Tibial nerve (tissue), 4 donors: ENCODE results near the gene DLGAP5. TPM values are rescaled to one million over a fixed set of nuclear protein-coding genes. Genes with fewer than 3 reads are reported as not detected.

Experiments used
- DNase-seq, 2 donors: peaks; one replicate each; pipeline ENCODE4 v3.0.0-alpha.2; 2019; ENCODE audit warnings: low spot score in 2 of 2
- H3K27ac ChIP-seq, 4 donors: fragments of 200-600 bp; sonication (generic) in 3 of 4; one replicate each; pipeline ENCODE4 v1.5.1; 2017 to 2019; ENCODE audit warnings: mild to moderate bottlenecking in 1 of 4
- H3K27me3 ChIP-seq, 2 donors: fragments of 200-600 bp; sonication (generic) in 1 of 2; one replicate each; pipeline versions ENCODE4 v1.5.1 to v1.6.0; 2017 to 2019
- H3K36me3 ChIP-seq, 3 donors: fragments of 200-600 bp; sonication (generic); one replicate each; pipeline ENCODE4 v1.5.1; 2018 to 2019
- H3K4me1 ChIP-seq, 4 donors: fragments of 200-600 bp; sonication (generic) in 3 of 4; one replicate each; pipeline ENCODE4 v1.5.1; 2017 to 2019
- H3K4me3 ChIP-seq, 4 donors: fragments of 200-600 bp; sonication (generic) in 3 of 4; one replicate each; pipeline ENCODE4 v1.5.1; 2017 to 2019; ENCODE audit warnings: mild to moderate bottlenecking in 1 of 4, moderate library complexity in 1 of 4
- H3K9me3 ChIP-seq, 4 donors: fragments of 200-600 bp; sonication (generic) in 3 of 4; one replicate each; pipeline ENCODE4 v1.5.1; 2017 to 2019
- EP300 ChIP-seq, 2 donors: sonication (generic); formaldehyde crosslinking; IDR thresholded peaks; one replicate each; pipeline ENCODE4 v1.6.1; 2017; ENCODE audit warnings: antibody characterized with exemption in 2 of 2, mild to moderate bottlenecking in 1 of 2
- POLR2A ChIP-seq, 2 donors: fragments of 450-650 bp; IDR thresholded peaks; one replicate each; pipeline ENCODE4 v1.6.1; 2017; ENCODE audit warnings: antibody characterized with exemption in 2 of 2, mild to moderate bottlenecking in 2 of 2, moderate library complexity in 2 of 2
- WGBS, 2 donors: methylation state at CpG; one replicate each; pipeline ENCODE4 v1.1.5; 2018; 5-methylcytosine and 5-hydroxymethylcytosine counted together
- total RNA-seq, 4 donors: library from RNA; depleted of rRNA; stranded (reverse); fragments of >200 nt; gene quantifications; one replicate each; pipeline ENCODE4 v1.1.0, GENCODE V29; 2016
- TF ChIP-seq, protein P1 (sequence below), 5 experiments: fragments of 200-600 bp in 3 of 5; fragments of 450-650 bp in 2 of 5; sonication (generic) in 3 of 5; IDR thresholded peaks; one replicate each; pipeline ENCODE4 v1.5.1; 2016 to 2019; ENCODE audit warnings: antibody characterized with exemption in 5 of 5, mild to moderate bottlenecking in 3 of 5, moderate library complexity in 2 of 5

The DLGAP5 gene
- under 1 TPM in 2 of 4 donors, not detected in 2; 0.30 to 0.44 TPM for total RNA-seq

- Histone ChIP-seq H3K36me3 (no peaks in the 10 kb centered on the region), H3K27me3 (no peaks in the 10 kb centered on the region), H3K4me3 (peak within 1 kb of the TSS; percentile 46 to 64 (median 56)), H3K4me1 (peaks cover 0 to 12% (median 3%) of the 10 kb centered on the region in 4 donors), H3K27ac (peak within 1 kb of the TSS; percentile 43 to 87 (median 72)), H3K9me3 (no peaks in the 10 kb centered on the region)
- 3% methylated on average over 45 to 46 of the region's 46 CpGs for WGBS, 2 donors
- DNase-seq = peak; percentile 81 to 93
- TF ChIP-seq, protein P1, sequence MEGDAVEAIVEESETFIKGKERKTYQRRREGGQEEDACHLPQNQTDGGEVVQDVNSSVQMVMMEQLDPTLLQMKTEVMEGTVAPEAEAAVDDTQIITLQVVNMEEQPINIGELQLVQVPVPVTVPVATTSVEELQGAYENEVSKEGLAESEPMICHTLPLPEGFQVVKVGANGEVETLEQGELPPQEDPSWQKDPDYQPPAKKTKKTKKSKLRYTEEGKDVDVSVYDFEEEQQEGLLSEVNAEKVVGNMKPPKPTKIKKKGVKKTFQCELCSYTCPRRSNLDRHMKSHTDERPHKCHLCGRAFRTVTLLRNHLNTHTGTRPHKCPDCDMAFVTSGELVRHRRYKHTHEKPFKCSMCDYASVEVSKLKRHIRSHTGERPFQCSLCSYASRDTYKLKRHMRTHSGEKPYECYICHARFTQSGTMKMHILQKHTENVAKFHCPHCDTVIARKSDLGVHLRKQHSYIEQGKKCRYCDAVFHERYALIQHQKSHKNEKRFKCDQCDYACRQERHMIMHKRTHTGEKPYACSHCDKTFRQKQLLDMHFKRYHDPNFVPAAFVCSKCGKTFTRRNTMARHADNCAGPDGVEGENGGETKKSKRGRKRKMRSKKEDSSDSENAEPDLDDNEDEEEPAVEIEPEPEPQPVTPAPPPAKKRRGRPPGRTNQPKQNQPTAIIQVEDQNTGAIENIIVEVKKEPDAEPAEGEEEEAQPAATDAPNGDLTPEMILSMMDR (IDR thresholded peaks at IDR 0.05) = no peak
- peak; percentile 59 to 67 for TF ChIP-seq EP300 (IDR thresholded peaks at IDR 0.05)
- TF ChIP-seq POLR2A (IDR thresholded peaks at IDR 0.05) = peak in 1 of 2 donors; percentile 47
Observed at GRCh38 chr14:55191203-55192053, at the start of gene DLGAP5. DLGAP5 (minus strand) TSS chr14:55191585; CDS start chr14:55189179, 2,406 bp downstream.

GRCh38 chr14:55240526-55241178 lies 49.3 kb upstream of the DLGAP5 start:
- Histone ChIP-seq H3K9me3 (no peaks in the 10 kb centered on the region), H3K4me1 (peaks cover 0 to 7% (median 3%) of the 10 kb centered on the region in 4 donors), H3K27ac (no peak overlapping the region), H3K27me3 (peaks cover 0 to 16% of the 10 kb centered on the region in 2 donors), H3K36me3 (no peaks in the 10 kb centered on the region), H3K4me3 (no peak overlapping the region)
- WGBS, 2 donors = 32 to 33% methylated on average over 31 to 33 of the region's 33 CpGs
- no peak for DNase-seq
- no peak for TF ChIP-seq POLR2A (IDR thresholded peaks at IDR 0.05)
- TF ChIP-seq, protein P1 (IDR thresholded peaks at IDR 0.05) = no peak
- TF ChIP-seq EP300 (IDR thresholded peaks at IDR 0.05) = no peak

- Histone ChIP-seq H3K9me3 (no peaks in the 10 kb centered on the region), H3K4me3 (no peak overlapping the region), H3K27me3 (peaks cover 0 to 16% of the 10 kb centered on the region in 2 donors), H3K4me1 (peaks cover 0 to 7% (median 3%) of the 10 kb centered on the region in 4 donors), H3K27ac (no peak overlapping the region), H3K36me3 (no peaks in the 10 kb centered on the region)
- DNase-seq = no peak
- TF ChIP-seq, protein P1 (IDR thresholded peaks at IDR 0.05) = no peak
- TF ChIP-seq EP300 (IDR thresholded peaks at IDR 0.05) (no peak), POLR2A (IDR thresholded peaks at IDR 0.05) (no peak)
- 72 to 90% methylated on average over 1 of the region's 1 CpG for WGBS, 2 donors
Observed at GRCh38 chr14:55239320-55239719, 47.9 kb upstream of the DLGAP5 start.

DNA sequence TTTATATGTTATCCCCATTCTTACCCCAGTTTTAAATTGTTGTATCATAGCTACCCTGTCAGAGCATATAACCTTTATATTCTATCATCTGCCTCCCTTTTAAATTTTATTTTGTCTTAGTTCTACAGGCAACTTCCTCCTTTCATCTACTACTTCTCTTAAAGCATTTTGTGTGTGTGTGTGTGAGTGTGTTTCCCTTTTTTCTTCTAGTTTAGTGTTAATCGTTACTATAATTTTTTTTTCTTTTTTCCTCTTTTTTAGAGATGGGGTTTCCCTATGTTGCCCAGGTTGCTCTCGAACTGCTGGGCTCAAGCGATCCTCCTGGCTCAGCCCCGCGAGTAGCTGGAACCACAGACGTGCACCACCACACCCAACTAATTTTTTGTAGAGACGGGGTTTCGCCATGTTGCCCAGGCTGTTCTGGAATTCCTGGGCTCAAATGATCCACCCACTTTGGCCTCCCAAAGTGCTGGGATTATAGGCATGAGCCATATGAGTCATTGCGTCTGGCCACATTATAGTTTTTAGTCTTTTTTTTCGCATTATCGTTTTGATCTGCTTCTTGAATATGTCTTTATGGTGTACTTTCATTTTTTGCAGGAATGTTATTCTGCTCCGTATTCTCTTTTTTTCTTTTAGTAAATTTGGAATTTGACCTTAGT lies 46.8 kb upstream of the DLGAP5 start:
- no peak overlapping the region for H3K27ac ChIP-seq
- H3K9me3 ChIP-seq = no peaks in the 10 kb centered on the region
- no peak for DNase-seq
- peaks cover 0 to 16% of the 10 kb centered on the region in 2 donors for H3K27me3 ChIP-seq
- 76 to 77% methylated on average over 12 of the region's 12 CpGs for WGBS, 2 donors
- H3K36me3 ChIP-seq = no peaks in the 10 kb centered on the region
- no peak overlapping the region for H3K4me3 ChIP-seq
- H3K4me1 ChIP-seq = peaks cover 0 to 7% (median 3%) of the 10 kb centered on the region in 4 donors
- TF ChIP-seq, protein P1 (IDR thresholded peaks at IDR 0.05) = no peak
- TF ChIP-seq POLR2A (IDR thresholded peaks at IDR 0.05) (no peak), EP300 (IDR thresholded peaks at IDR 0.05) (no peak)
